MCF 10A (cell line): Measurements from ENCODE around the gene DGKI. TPM values are rescaled to one million over a fixed set of nuclear protein-coding genes. Genes with fewer than 3 reads are reported as not detected.

Source experiments
- BruUV-seq: library from RNA; stranded (reverse); fragments of 400-500 nt; replicated peaks from 2 replicates; lab custom pipeline; 2021; lab: Mats Ljungman, UMichigan
- CTCF ChIA-PET: fragments of 300-600 bp; sonication (Branson Sonifier 250); formaldehyde crosslinking; extraction: SDS; loops from one replicate; lab custom pipeline; 2021; ENCODE audit warnings: antibody characterized with exemption, inconsistent platforms; lab: Yijun Ruan, JAX
- POLR2A ChIA-PET: fragments of 300-600, 350-650 bp; sonication (Branson Sonifier 250); formaldehyde crosslinking; extraction: SDS; loops from one replicate; lab custom pipeline; 2020; ENCODE audit warnings: antibody characterized with exemption, inconsistent platforms; lab: Yijun Ruan, JAX
- DNase-seq: peaks from one replicate; pipeline ENCODE4 v3.0.0-alpha.2; 2018; ENCODE audit not compliant: unreplicated experiment
- H3K27ac Mint-ChIP-seq: one replicate; pipeline ENCODE4 v1.8.0; 2022; ENCODE audit warnings: mild to moderate bottlenecking, low read depth, mixed read lengths; ENCODE audit not compliant: unreplicated experiment
- H3K27me3 Mint-ChIP-seq: one replicate; pipeline ENCODE4 v1.8.0; 2022; ENCODE audit warnings: mixed read lengths; ENCODE audit not compliant: insufficient read depth, unreplicated experiment
- H3K36me3 Mint-ChIP-seq: one replicate; pipeline ENCODE4 v1.8.0; 2022; ENCODE audit warnings: mild to moderate bottlenecking, moderate library complexity, mixed read lengths; ENCODE audit not compliant: insufficient read depth, unreplicated experiment
- H3K4me1 Mint-ChIP-seq: one replicate; pipeline ENCODE4 v1.8.0; 2022; ENCODE audit warnings: mixed read lengths; ENCODE audit not compliant: insufficient read depth, unreplicated experiment
- H3K4me3 Mint-ChIP-seq: one replicate; pipeline ENCODE4 v1.8.0; 2022; ENCODE audit warnings: mild to moderate bottlenecking, moderate library complexity, mixed read lengths; ENCODE audit not compliant: unreplicated experiment
- H3K9me3 Mint-ChIP-seq: one replicate; pipeline ENCODE4 v1.8.0; 2022; ENCODE audit warnings: mixed read lengths; ENCODE audit not compliant: unreplicated experiment
- intact Hi-C: fragments of 100-400 bp; cut with micrococcal nuclease; formaldehyde crosslinking; loops from 2 replicates; pipeline ENCODE4 v1.14.1; 2022
- total RNA-seq: library from RNA; stranded (reverse); gene quantifications from 2 replicates; pipeline ENCODE4 v1.2.3, GENCODE V29; 2022
- TF ChIP-seq, protein P1 (sequence below): fragments of 200-600 bp; IDR thresholded peaks from one replicate; pipeline ENCODE4 v1.8.0; 2022; ENCODE audit warnings: antibody characterized with exemption, mild to moderate bottlenecking; ENCODE audit not compliant: unreplicated experiment

The DGKI gene
- total RNA-seq, 1 experiment from 2014 or later: 1.4 TPM

DNA sequence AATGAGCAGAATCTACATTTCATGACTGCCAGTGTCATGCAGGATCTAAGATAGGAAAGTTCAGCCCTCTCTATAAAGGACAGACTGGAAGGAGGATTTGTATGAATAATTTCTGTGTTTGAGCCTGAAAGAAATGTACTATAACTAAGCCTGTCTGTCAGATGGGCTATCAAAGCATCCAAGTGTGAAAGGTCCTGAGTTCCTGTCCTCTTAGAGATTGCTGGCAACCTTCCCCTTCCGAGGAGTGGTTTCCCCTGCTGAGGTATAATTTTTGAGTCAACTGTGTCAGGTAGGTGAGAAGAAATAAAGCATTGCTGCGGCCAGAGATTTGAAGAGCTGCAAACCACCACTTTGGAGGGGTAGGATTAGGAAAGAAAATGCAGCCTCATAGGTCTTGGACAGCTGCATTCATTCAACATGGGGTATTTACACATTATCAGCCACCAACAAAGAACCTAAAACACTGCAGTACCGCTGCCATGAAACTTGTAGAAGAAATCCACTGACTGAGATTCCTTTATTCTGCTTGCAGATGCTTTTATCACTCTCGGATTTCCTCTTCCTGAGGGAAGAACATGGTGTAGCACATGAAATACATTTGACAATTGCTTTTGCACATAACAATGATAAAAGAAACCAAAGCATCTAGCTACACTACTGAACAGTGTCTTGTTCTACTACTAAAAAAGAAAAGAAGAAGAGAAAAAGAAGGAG is 189.1 kb downstream of the DGKI start:
- H3K36me3 Mint-ChIP-seq: no peaks in the 10 kb centered on the region
- CTCF ChIA-PET: interaction anchor here (0.6 to 11.9 kb wide), 23 partner anchors 10 to 551 kb away, joined by 3 to 254 read pairs (median 7); no protein-coding TSS in a partner anchor

DNA sequence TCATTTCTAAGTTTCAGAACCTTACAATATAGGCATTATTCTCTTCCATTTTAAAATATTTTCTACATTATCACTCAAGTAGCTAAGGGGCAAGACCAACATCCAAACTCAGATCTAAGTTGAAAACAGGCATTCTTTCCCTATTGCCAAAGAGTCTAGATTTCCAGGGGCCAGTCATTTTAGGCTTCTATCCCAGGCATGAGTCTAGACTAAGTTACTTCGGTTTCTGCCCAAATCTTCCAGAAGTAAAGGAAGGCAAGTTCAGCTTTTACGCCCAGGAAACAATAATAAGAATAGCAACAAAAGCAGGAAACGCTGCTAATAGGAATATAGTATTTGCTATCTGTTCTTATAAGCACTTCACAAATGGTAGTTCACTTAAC is 189.9 kb downstream of the DGKI start:
- POLR2A ChIA-PET: interaction anchor here (0.6 to 1.0 kb wide), 4 partner anchors 108 to 345 kb away, joined by 3 read pairs; partner anchors contain the start of gene CREB3L2

More for the DNA sequence above, 189.1 kb downstream of the DGKI start:
- intact Hi-C loops: no loop called here
- no peaks in the 10 kb centered on the region for H3K9me3 Mint-ChIP-seq
- POLR2A ChIA-PET: no interaction called here
- H3K4me1 Mint-ChIP-seq: no peaks in the 10 kb centered on the region
- TF ChIP-seq, protein P1, sequence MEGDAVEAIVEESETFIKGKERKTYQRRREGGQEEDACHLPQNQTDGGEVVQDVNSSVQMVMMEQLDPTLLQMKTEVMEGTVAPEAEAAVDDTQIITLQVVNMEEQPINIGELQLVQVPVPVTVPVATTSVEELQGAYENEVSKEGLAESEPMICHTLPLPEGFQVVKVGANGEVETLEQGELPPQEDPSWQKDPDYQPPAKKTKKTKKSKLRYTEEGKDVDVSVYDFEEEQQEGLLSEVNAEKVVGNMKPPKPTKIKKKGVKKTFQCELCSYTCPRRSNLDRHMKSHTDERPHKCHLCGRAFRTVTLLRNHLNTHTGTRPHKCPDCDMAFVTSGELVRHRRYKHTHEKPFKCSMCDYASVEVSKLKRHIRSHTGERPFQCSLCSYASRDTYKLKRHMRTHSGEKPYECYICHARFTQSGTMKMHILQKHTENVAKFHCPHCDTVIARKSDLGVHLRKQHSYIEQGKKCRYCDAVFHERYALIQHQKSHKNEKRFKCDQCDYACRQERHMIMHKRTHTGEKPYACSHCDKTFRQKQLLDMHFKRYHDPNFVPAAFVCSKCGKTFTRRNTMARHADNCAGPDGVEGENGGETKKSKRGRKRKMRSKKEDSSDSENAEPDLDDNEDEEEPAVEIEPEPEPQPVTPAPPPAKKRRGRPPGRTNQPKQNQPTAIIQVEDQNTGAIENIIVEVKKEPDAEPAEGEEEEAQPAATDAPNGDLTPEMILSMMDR: no peak
- no peak for DNase-seq
- H3K27me3 Mint-ChIP-seq: no peaks in the 10 kb centered on the region
- no TSS peak for BruUV-seq
- no peak overlapping the region for H3K27ac Mint-ChIP-seq
- H3K4me3 Mint-ChIP-seq: no peak overlapping the region

DNA sequence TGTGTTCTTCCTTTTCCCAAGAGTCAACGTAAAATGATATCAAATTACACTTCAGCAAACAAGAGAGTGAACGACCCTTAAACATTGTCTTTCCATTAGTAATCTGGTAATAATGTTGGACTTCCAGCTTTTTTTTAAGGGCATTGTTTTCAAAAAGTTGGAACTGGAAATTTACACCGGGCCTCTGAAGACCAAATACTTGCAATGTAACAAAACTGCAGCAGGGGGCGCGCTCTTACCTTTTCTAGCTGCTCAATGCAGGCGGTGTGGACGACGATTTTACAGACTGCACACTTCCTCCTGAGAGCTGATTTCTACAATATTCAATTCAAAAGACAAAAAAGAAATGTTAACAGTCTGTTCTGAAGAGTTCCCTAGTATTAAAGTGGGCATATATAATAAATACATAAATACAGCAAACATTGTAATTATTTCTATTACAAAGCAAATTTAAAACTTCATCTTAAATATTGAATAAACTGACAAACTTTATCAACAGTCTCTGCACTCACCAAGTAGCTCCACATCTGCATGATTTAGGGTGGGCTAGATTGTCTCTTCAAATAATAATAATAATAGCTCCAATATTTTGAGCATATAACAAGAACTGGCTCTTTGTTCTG is 190.4 kb downstream of the DGKI start:
- Mint-ChIP-seq H3K9me3 (no peaks in the 10 kb centered on the region), H3K36me3 (no peaks in the 10 kb centered on the region), H3K4me1 (no peaks in the 10 kb centered on the region), H3K4me3 (no peak overlapping the region), H3K27ac (no peak overlapping the region), H3K27me3 (no peaks in the 10 kb centered on the region)
- no TSS peak for BruUV-seq
- TF ChIP-seq, protein P1: peak; percentile 82
- DNase-seq: peak; percentile 77
- intact Hi-C loops: loop anchor here (1.0 kb wide), 4 partner anchors 160 to 353 kb away; no protein-coding TSS in a partner anchor
- ChIA-PET CTCF (interaction anchor here (0.6 to 11.9 kb wide), 89 partner anchors 9 to 1472 kb away, joined by 3 to 254 read pairs (median 5); no protein-coding TSS in a partner anchor), POLR2A (interaction anchor here (0.6 to 1.3 kb wide), 5 partner anchors 11 to 346 kb away, joined by 3 to 4 read pairs (median 3); partner anchors contain the start of gene CREB3L2)

More for the DNA sequence above, 189.9 kb downstream of the DGKI start:
- no TSS peak for BruUV-seq
- H3K4me3 Mint-ChIP-seq: no peak overlapping the region
- TF ChIP-seq, protein P1: no peak
- no peak overlapping the region for H3K27ac Mint-ChIP-seq
- intact Hi-C loops: loop anchor here (1.0 kb wide), 4 partner anchors 159 to 352 kb away; no protein-coding TSS in a partner anchor
- no peaks in the 10 kb centered on the region for H3K36me3 Mint-ChIP-seq
- DNase-seq: no peak
- H3K27me3 Mint-ChIP-seq: no peaks in the 10 kb centered on the region
- CTCF ChIA-PET: interaction anchor here (0.6 to 11.9 kb wide), 66 partner anchors 10 to 1160 kb away, joined by 3 to 254 read pairs (median 5); no protein-coding TSS in a partner anchor
- no peaks in the 10 kb centered on the region for H3K4me1 Mint-ChIP-seq
- H3K9me3 Mint-ChIP-seq: no peaks in the 10 kb centered on the region

DNA sequence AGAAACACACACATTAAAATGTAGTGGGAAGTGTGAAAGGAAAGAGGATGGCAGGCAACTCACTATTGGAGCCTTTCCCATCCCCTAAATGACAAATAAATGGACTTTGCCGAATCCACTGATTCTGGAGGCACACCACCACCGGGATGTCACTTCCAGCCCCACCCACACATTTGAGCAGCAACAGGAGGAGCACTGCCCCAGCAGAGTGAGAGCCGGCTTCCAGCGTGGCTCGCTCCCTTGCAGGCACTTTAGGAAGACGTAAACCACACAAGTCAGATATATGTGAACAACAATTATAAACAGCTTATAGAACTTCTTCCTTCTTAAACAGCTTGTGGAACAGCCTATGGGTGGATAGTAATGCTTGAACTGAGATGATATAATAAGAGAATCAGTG is 191.0 kb downstream of the DGKI start:
- intact Hi-C loops: loop anchor here (1.0 kb wide), 4 partner anchors 160 to 353 kb away; no protein-coding TSS in a partner anchor
- ChIA-PET CTCF (interaction anchor here (0.5 to 11.9 kb wide), 79 partner anchors 10 to 1665 kb away, joined by 3 to 254 read pairs (median 5); no protein-coding TSS in a partner anchor), POLR2A (interaction anchor here (1.0 to 1.3 kb wide), 4 partner anchors 11 to 346 kb away, joined by 3 to 4 read pairs (median 3); partner anchors contain the start of gene CREB3L2)
- H3K4me1 Mint-ChIP-seq: no peaks in the 10 kb centered on the region
- BruUV-seq: no TSS peak
- no peaks in the 10 kb centered on the region for H3K9me3 Mint-ChIP-seq
- DNase-seq: no peak
- no peaks in the 10 kb centered on the region for H3K36me3 Mint-ChIP-seq
- TF ChIP-seq, protein P1: no peak
- no peaks in the 10 kb centered on the region for H3K27me3 Mint-ChIP-seq
- H3K27ac Mint-ChIP-seq: no peak overlapping the region
- no peak overlapping the region for H3K4me3 Mint-ChIP-seq
